GM18951 (cell line): Measurements from ENCODE around the gene OR5AS1.
"Not testable (repeated sequence)": the region's sequence is repeated elsewhere in the genome, so short reads cannot be mapped to it uniquely, and the experiment has no call there.

Experiments
- POLR2A ChIP-seq: IDR thresholded peaks from 4 replicates; pipeline ENCODE4 v1.6.1; 2011; ENCODE audit warnings: mild to moderate bottlenecking; ENCODE audit not compliant: insufficient read length, insufficient read depth; ENCODE audit errors: extremely low read depth
- in situ Hi-C: fragments of 300-500 bp; cut with MboI; formaldehyde crosslinking; loops from one replicate; pipeline ENCODE4 v1.12.0; 2022; ENCODE audit warnings: low sequenced_read_pairs, mixed read lengths, inconsistent platforms; ENCODE audit not compliant: unreplicated experiment

The OR5AS1 gene

GRCh38 chr11:56027354-56027753, at the start of gene OR5AS1:
Gene OR5AS1, plus strand, starts transcription at chr11:56027654. Its CDS starts 2,765 bp downstream, at chr11:56030419.
- no peak for TF ChIP-seq POLR2A
- in situ Hi-C loops: no loop called here

- in situ Hi-C loops: no loop called here
- no peak for TF ChIP-seq POLR2A
These were observed 32.9 kb upstream of the OR5AS1 start, which contains the start of gene OR5F1 for GRCh38 chr11:55994525-55994924. Gene OR5F1, minus strand, starts transcription at chr11:55994625. Its CDS starts 0 bp downstream, at chr11:55994625.

GRCh38 chr11:56010716-56011115, 16.7 kb upstream of the OR5AS1 start:
- no peak for TF ChIP-seq POLR2A
- in situ Hi-C loops: no loop called here

GRCh38 chr11:56013805-56014204, 13.6 kb upstream of the OR5AS1 start:
- in situ Hi-C loops: no loop called here
- no peak for TF ChIP-seq POLR2A

GRCh38 chr11:56045538-56045937, 18.1 kb downstream of the OR5AS1 start:
- in situ Hi-C loops: no loop called here
- TF ChIP-seq POLR2A: no peak

GRCh38 chr11:56048480-56048879, 21.0 kb downstream of the OR5AS1 start:
- TF ChIP-seq POLR2A: no peak
- in situ Hi-C loops: no loop called here

- in situ Hi-C loops: no loop called here
- TF ChIP-seq POLR2A: no peak
These were observed 22.0 kb downstream of the OR5AS1 start for GRCh38 chr11:56049487-56049886.

- in situ Hi-C loops: not testable (repeated sequence)
These were observed 28.9 kb downstream of the OR5AS1 start for GRCh38 chr11:56056366-56056765.

- in situ Hi-C loops: not testable (repeated sequence)
These were observed 30.3 kb downstream of the OR5AS1 start for GRCh38 chr11:56057661-56058237.

GRCh38 chr11:56058260-56058780, 30.9 kb downstream of the OR5AS1 start:
- in situ Hi-C loops: not testable (repeated sequence)

- in situ Hi-C loops: no loop called here
- no peak for TF ChIP-seq POLR2A
These were observed 39.5 kb downstream of the OR5AS1 start for GRCh38 chr11:56066980-56067379.
